Naive thymus-derived CD4-positive, alpha-beta T cell (primary cell): ENCODE results near the gene C1orf159. TPM values are rescaled to one million over a fixed set of nuclear protein-coding genes. Genes with fewer than 3 reads are reported as not detected.

Experiments
- ATAC-seq: fragments of 150-1000 bp; cut with Tn5 transposase; 2 replicates; pipeline ENCODE4 v1.10.0; 2021; ENCODE audit warnings: mild to moderate bottlenecking, moderate library complexity
- CTCF ChIA-PET: fragments of 350-600 bp; sonication (Branson Sonifier 250); formaldehyde crosslinking; loops from one replicate; lab custom pipeline; 2021; ENCODE audit warnings: antibody characterized with exemption; lab: Charles Lee
- POLR2A ChIA-PET: fragments of 350-600 bp; sonication (Branson Sonifier 250); formaldehyde crosslinking; loops from one replicate; lab custom pipeline; 2021; ENCODE audit warnings: antibody characterized with exemption, inconsistent platforms; lab: Charles Lee
- DNase-seq, 9 donors: peaks; one replicate each; pipeline versions ENCODE4 v3.0.0 to v3.0.0-alpha.2; 2020 to 2022; ENCODE audit warnings: mixed read lengths in 1 of 9
- H3K27ac ChIP-seq: one replicate; pipeline ENCODE4 v1.7.0; 2013; ENCODE audit warnings: mild to moderate bottlenecking, low read depth, low read length, moderate library complexity
- H3K27me3 ChIP-seq, 2 donors: one replicate each; pipeline ENCODE4 v1.7.0; 2013; ENCODE audit warnings: low read length in 2 of 2, mild to moderate bottlenecking in 2 of 2, moderate library complexity in 2 of 2; ENCODE audit not compliant: control insufficient read depth in 2 of 2, insufficient read depth in 2 of 2
- H3K36me3 ChIP-seq, 3 experiments: 1 replicate in 2 of 3; 2 replicates in 1 of 3; pipeline ENCODE4 v1.7.0; 2013; ENCODE audit warnings: low read length in 3 of 3, mild to moderate bottlenecking in 3 of 3, moderate library complexity in 1 of 3; ENCODE audit not compliant: insufficient read depth in 3 of 3, control insufficient read depth in 2 of 3
- H3K4me1 ChIP-seq, 2 donors: one replicate each; pipeline ENCODE4 v1.7.0; 2013; ENCODE audit warnings: low read length in 2 of 2, mild to moderate bottlenecking in 2 of 2, moderate library complexity in 1 of 2; ENCODE audit not compliant: control insufficient read depth in 2 of 2, insufficient read depth in 2 of 2
- H3K4me3 ChIP-seq: 2 replicates; pipeline ENCODE4 v1.7.0; 2013; ENCODE audit warnings: mild to moderate bottlenecking, low read length
- H3K9me3 ChIP-seq, 3 experiments: 1 replicate in 2 of 3; 2 replicates in 1 of 3; pipeline ENCODE4 v1.7.0; 2013; ENCODE audit warnings: low read length in 3 of 3; ENCODE audit not compliant: control insufficient read depth in 2 of 3
- H3K27ac Mint-ChIP-seq, 9 donors: one replicate each; pipeline ENCODE4 v1.8.0; 2020 to 2022; ENCODE audit warnings: mixed read lengths in 9 of 9, mild to moderate bottlenecking in 8 of 9, moderate library complexity in 5 of 9, inconsistent platforms in 2 of 9
- H3K27me3 Mint-ChIP-seq, 5 donors: one replicate each; pipeline ENCODE4 v1.8.0; 2021 to 2022; ENCODE audit warnings: mixed read lengths in 5 of 5, mild to moderate bottlenecking in 1 of 5
- H3K36me3 Mint-ChIP-seq, 5 donors: one replicate each; pipeline ENCODE4 v1.8.0; 2020 to 2022; ENCODE audit warnings: mixed read lengths in 5 of 5, mild to moderate bottlenecking in 3 of 5, inconsistent platforms in 1 of 5
- H3K4me1 Mint-ChIP-seq, 7 donors: one replicate each; pipeline ENCODE4 v1.8.0; 2020 to 2022; ENCODE audit warnings: mixed read lengths in 7 of 7, mild to moderate bottlenecking in 3 of 7, inconsistent platforms in 1 of 7
- H3K4me3 Mint-ChIP-seq, 10 donors: one replicate each; pipeline ENCODE4 v1.8.0; 2020 to 2022; ENCODE audit warnings: mild to moderate bottlenecking in 10 of 10, mixed read lengths in 10 of 10, moderate library complexity in 6 of 10, inconsistent platforms in 2 of 10
- H3K9me3 Mint-ChIP-seq, 11 donors: one replicate each; pipeline ENCODE4 v1.8.0; 2020 to 2022; ENCODE audit warnings: mixed read lengths in 11 of 11, mild to moderate bottlenecking in 4 of 11, inconsistent platforms in 1 of 11, moderate library complexity in 1 of 11
- intact Hi-C, 2 donors: fragments of 100-400 bp; cut with micrococcal nuclease; formaldehyde crosslinking; loops; one replicate each; pipeline ENCODE4 v1.15.1; 2023
- polyA plus RNA-seq, 2 donors: library from polyadenylated mRNA; unstranded; fragments of 300-500 nt; fragmentation: Illumina TruSeq; gene quantifications; one replicate each; pipeline ENCODE4 v1.2.3, GENCODE V29; 2021
- total RNA-seq, 6 experiments: library from RNA in 5 of 6; stranded (reverse) in 5 of 6; gene quantifications; 1 replicate in 5 of 6; 2 replicates in 1 of 6; pipeline ENCODE4 v1.2.3 and lab custom pipeline; 2021 to 2026

C1orf159 gene
- total and polyA plus RNA-seq, 7 experiments from 2014 or later, result 6.4 to 21.9 (median 19.2) TPM

DNA sequence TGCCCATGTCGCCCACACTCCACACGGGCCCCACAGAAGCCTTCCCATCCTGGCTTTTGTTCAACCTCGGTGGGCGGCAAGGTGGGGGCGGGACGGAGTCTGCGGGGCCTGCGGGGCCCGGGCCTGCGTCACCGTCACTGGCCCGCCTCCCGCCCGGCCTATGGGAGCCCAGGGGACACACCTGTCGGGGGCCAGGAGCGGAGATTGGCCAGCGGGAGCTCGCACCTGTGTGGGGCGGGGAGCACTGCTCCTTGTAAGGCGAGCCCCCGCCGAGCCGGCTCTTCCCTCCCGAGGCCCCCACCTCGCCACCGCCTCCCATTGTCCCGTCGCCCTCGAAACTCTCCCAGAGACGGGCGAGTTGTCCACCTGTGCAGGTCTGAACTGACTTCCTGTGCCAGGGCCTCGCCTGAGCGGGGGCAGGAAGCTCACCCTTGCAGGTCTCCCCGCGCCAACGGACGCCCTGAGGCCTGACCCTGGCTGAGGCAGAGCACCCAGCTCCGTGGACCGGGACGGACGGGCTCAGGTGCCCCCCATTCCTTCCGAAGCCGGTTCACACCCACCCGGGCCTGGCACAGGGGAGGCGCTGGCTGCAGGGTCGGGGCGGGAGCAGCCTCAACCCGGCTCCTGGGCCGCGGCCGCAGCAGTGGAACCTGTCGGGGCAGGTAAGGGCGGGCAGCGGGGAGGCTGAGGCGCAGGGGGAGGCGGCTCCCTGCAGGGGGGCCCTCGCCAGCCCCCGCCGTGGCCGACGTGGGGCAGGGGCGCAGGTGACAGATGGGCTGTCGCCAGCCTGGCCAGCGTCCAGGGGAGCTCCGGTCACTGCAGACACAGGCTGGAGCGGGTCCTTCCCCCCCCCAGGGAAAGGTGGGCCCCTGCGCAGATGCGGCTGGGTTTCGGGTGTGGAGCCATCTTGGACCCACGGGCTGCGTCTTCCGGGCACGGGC, 47.0 kb upstream of the C1orf159 start:
- Mint-ChIP-seq H3K27ac (no peak overlapping the region), H3K36me3 (no peaks in the 10 kb centered on the region), H3K27me3 (no peaks in the 10 kb centered on the region), H3K9me3 (no peaks in the 10 kb centered on the region), H3K4me3 (peak overlapping the region in 1 of 10 donors; percentile 53), H3K4me1 (peaks cover 0 to 2% (median 0%) of the 10 kb centered on the region in 7 donors)
- intact Hi-C loops, result no loop called here
- Histone ChIP-seq H3K36me3 (no peaks in the 10 kb centered on the region), H3K27ac (no peak overlapping the region), H3K27me3 (no peaks in the 10 kb centered on the region), H3K9me3 (no peaks in the 10 kb centered on the region), H3K4me1 (peaks cover 4 to 5% of the 10 kb centered on the region in 2 donors), H3K4me3 (no peak overlapping the region)
- DNase-seq (no peak), ATAC-seq (no peak)
- ChIA-PET POLR2A (no interaction called here), CTCF (no interaction called here)

DNA sequence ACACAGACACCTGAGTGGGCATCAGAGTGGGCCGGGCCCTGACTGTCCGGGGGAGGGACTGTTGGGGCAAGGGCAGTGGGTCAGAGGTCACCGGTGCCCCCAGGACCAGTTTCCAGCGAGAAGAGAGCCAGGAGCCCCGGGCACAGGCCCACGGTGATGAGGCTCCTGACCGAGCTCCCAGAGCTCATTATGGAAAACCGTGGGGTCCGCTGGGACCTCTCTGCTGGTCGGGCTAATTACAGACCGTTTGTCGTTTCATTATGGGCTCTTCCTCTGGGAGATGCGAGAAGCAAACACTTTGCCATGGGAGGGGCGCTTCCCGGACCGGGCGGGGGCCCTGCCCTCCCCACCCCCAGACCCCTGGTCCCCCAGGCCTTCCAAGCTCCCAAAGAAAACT, 45.8 kb upstream of the C1orf159 start:
- H3K27ac ChIP-seq, result no peak overlapping the region
- H3K4me1 ChIP-seq, result peaks cover 4 to 5% of the 10 kb centered on the region in 2 donors
- Mint-ChIP-seq H3K9me3 (peaks cover 0 to 1% (median 0%) of the 10 kb centered on the region in 11 donors), H3K4me1 (peaks cover 0 to 2% (median 0%) of the 10 kb centered on the region in 7 donors), H3K27me3 (no peaks in the 10 kb centered on the region), H3K27ac (no peak overlapping the region), H3K36me3 (no peaks in the 10 kb centered on the region), H3K4me3 (no peak overlapping the region)
- no peak for ATAC-seq
- intact Hi-C loops, result no loop called here
- no peak for DNase-seq
- H3K27me3 ChIP-seq, result no peaks in the 10 kb centered on the region
- no peaks in the 10 kb centered on the region for H3K36me3 ChIP-seq
- no peak overlapping the region for H3K4me3 ChIP-seq
- CTCF ChIA-PET, result no interaction called here
- H3K9me3 ChIP-seq, result no peaks in the 10 kb centered on the region
- POLR2A ChIA-PET, result no interaction called here

GRCh38 chr1:1161078-1161682, 45.3 kb upstream of the C1orf159 start:
- DNase-seq (no peak), ATAC-seq (no peak)
- CTCF ChIA-PET, result no interaction called here
- Histone ChIP-seq H3K27ac (no peak overlapping the region), H3K4me1 (peaks cover 4 to 5% of the 10 kb centered on the region in 2 donors), H3K36me3 (no peaks in the 10 kb centered on the region), H3K9me3 (no peaks in the 10 kb centered on the region), H3K27me3 (no peaks in the 10 kb centered on the region), H3K4me3 (no peak overlapping the region)
- Mint-ChIP-seq H3K4me1 (peaks cover 0 to 5% (median 0%) of the 10 kb centered on the region in 7 donors), H3K9me3 (peaks cover 0 to 1% (median 0%) of the 10 kb centered on the region in 11 donors), H3K27me3 (no peaks in the 10 kb centered on the region), H3K4me3 (no peak overlapping the region), H3K36me3 (no peaks in the 10 kb centered on the region), H3K27ac (no peak overlapping the region)
- POLR2A ChIA-PET, result no interaction called here
- intact Hi-C loops, result no loop called here

DNA sequence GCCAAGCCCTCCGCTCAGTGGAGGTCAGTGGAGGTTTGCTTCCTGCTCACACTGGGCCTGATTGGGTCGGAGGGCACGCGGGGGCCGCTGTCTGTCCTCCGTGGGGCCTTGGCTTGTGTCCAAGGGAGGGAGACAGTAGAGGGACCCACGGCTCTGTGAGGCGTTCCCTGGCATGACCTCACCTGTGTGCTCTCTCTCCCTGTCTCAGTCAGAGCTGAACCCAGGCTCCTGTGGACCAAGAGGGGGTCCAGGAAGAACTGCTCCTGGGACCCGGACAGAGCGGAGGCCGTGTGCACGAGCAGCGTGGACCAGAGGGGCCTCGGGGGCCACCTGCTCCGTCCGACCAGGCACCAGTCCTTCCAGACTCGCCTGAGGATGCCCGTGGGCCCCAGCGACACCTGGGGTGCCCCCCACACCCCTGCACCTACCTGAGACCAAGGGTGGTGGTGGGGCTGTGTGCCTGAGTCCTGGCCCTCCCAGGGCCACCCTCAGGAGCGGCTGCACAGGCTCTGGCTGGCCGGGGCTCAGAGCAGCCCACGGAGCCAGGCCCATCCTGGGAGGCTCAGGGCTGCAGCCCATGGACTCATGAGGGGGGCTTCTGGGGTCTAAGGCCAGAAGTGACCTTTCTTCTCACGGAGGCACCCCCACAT, 44.5 kb upstream of the C1orf159 start:
- no peaks in the 10 kb centered on the region for H3K27me3 Mint-ChIP-seq
- no peaks in the 10 kb centered on the region for H3K36me3 Mint-ChIP-seq
- ChIA-PET CTCF (no interaction called here), POLR2A (no interaction called here)
- H3K4me1 ChIP-seq, result peaks cover 4 to 5% of the 10 kb centered on the region in 2 donors
- H3K4me3 ChIP-seq, result no peak overlapping the region
- H3K9me3 Mint-ChIP-seq, result peaks cover 0 to 3% (median 0%) of the 10 kb centered on the region in 11 donors
- H3K9me3 ChIP-seq, result peaks cover 0 to 5% (median 0%) of the 10 kb centered on the region in 3 experiments
- H3K27ac ChIP-seq, result no peak overlapping the region
- H3K27ac Mint-ChIP-seq, result no peak overlapping the region
- H3K4me3 Mint-ChIP-seq, result no peak overlapping the region
- H3K36me3 ChIP-seq, result no peaks in the 10 kb centered on the region
- no peak for DNase-seq
- no peak for ATAC-seq
- peaks cover 0 to 5% (median 0%) of the 10 kb centered on the region in 7 donors for H3K4me1 Mint-ChIP-seq
- H3K27me3 ChIP-seq, result no peaks in the 10 kb centered on the region
- intact Hi-C loops, result no loop called here

DNA sequence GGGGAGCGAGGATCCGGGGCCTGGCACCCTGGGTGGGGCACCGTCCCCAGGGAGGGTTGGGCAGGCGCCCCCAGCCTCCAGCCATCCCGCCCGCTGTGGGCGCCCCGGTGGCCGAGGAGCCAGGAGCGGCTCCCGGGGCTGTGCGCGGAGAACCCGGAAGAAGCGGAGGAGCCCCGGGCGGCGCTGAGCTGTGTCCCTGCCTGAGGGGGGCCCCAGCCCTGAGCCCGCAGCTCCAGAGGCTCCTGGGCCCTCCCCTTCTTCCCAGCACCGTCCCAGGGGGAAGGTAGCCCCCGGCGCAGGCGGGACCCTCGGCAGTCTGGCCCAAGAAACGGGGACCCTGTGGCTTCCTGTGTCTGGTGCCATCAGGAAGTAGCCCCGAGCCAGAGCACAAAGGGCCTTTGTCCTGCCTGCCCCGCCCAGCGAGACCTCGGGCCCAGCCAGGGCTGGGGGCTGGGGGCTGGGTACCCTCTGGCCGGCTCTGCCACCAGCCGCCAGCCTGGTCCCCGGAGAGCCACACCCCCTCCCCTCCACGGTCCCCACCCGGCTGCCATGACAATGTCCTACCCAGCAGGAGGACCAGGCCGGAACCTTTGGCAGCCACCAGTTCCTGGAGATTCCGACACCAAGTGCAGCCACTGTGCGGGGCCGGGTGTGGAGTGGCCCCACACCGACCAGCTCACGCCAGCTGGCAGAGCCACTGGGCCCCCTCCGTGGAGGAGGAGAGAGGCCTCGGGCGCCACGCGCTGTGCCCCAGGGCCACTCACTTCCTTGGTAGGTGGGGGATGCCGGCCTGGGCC, 42.2 kb upstream of the C1orf159 start:
- DNase-seq, result peak in 8 of 9 donors; percentile 24 to 55 (median 38)
- peak overlapping the region; percentile 91 for H3K27ac ChIP-seq
- POLR2A ChIA-PET, result interaction anchor here (0.6 to 1.7 kb wide), 6 partner anchors 13 to 149 kb away, joined by 3 to 6 read pairs (median 4); partner anchors contain the start of gene ACAP3
- H3K4me1 ChIP-seq, result peaks cover 4 to 5% of the 10 kb centered on the region in 2 donors
- ATAC-seq, result peak; percentile 66
- H3K27me3 ChIP-seq, result no peaks in the 10 kb centered on the region
- peak overlapping the region; percentile 81 for H3K4me3 ChIP-seq
- H3K27me3 Mint-ChIP-seq, result no peaks in the 10 kb centered on the region
- H3K4me1 Mint-ChIP-seq, result peaks cover 0 to 10% (median 2%) of the 10 kb centered on the region in 7 donors
- intact Hi-C loops, result loop anchor here (1.0 to 5.0 kb wide), 5 partner anchors 14 to 91 kb away; partner anchors contain the start of genes B3GALT6 (in 1 of the 2) and SDF4 (in 1 of the 2)
- no peaks in the 10 kb centered on the region for H3K36me3 ChIP-seq
- H3K9me3 ChIP-seq, result peaks cover 0 to 16% (median 3%) of the 10 kb centered on the region in 3 experiments
- H3K4me3 Mint-ChIP-seq, result peak overlapping the region in 8 of 10 donors; percentile 34 to 84 (median 55)
- peaks cover 0 to 8% (median 0%) of the 10 kb centered on the region in 5 donors for H3K36me3 Mint-ChIP-seq
- peak overlapping the region in 3 of 9 donors; percentile 47 to 62 (median 62) for H3K27ac Mint-ChIP-seq
- H3K9me3 Mint-ChIP-seq, result peaks cover 0 to 16% (median 5%) of the 10 kb centered on the region in 11 donors
- CTCF ChIA-PET, result interaction anchor here (1.1 kb wide), 1 partner anchor 93 kb away, joined by 5 read pairs; no protein-coding TSS in a partner anchor
